HG03196 (cell line): ENCODE results near the gene MYMX.
"Not testable (repeated sequence)": the region's sequence is repeated elsewhere in the genome, so short reads cannot be mapped to it uniquely, and the experiment has no call there.

ENCODE experiments used
- ATAC-seq: cut with Tn5 transposase; IDR thresholded peaks from one replicate; pipeline ENCODE4 v1.9.1; 2021; ENCODE audit not compliant: unreplicated experiment

Gene MYMX

DNA sequence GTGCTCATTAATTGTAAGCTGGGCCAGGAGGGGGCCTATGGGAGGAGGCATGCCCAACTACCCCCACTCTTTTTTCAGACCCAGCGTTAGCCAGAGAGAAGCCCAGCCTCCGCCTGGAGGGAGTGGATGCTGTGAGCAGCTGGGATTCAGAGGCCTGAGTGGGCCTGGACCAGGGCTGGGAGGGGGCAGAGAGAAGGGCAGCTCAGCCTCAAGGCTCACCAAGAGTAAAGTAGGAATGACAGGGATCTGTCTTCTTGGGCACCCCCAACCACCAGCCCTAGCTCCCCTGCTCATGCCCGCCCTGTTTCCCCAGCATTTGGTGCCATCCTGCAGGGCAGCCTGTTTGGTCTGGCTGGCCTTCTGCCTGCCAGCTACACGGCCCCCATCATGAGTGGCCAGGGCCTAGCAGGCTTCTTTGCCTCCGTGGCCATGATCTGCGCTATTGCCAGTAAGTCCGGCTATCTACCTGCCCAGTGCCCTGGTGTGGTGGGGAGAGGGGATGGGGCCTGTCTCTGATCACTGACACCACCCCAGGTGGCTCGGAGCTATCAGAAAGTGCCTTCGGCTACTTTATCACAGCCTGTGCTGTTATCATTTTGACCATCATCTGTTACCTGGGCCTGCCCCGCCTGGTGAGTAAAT lies 13.4 kb downstream of the MYMX start:
- ATAC-seq, result no peak

DNA sequence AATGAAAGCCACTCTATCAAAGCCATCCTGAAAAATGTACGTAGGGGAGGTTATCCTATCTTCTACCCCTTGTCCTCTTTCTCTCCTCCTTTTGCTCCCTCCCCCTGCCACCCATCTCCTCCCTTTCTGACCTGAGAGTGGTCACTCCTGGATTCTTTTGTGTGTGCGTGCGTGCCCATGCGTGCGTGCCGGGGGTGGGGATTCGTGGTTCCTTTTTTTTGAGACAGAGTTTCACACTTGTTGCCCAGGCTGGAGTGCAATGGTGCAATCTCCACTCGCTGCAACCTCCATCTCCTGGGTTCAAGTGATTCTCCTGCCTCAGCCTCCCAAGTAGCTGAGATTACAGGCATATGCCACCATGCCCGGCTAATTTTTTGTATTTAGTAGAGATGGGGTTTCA lies 14.7 kb downstream of the MYMX start:
- ATAC-seq, result not testable (repeated sequence)

DNA sequence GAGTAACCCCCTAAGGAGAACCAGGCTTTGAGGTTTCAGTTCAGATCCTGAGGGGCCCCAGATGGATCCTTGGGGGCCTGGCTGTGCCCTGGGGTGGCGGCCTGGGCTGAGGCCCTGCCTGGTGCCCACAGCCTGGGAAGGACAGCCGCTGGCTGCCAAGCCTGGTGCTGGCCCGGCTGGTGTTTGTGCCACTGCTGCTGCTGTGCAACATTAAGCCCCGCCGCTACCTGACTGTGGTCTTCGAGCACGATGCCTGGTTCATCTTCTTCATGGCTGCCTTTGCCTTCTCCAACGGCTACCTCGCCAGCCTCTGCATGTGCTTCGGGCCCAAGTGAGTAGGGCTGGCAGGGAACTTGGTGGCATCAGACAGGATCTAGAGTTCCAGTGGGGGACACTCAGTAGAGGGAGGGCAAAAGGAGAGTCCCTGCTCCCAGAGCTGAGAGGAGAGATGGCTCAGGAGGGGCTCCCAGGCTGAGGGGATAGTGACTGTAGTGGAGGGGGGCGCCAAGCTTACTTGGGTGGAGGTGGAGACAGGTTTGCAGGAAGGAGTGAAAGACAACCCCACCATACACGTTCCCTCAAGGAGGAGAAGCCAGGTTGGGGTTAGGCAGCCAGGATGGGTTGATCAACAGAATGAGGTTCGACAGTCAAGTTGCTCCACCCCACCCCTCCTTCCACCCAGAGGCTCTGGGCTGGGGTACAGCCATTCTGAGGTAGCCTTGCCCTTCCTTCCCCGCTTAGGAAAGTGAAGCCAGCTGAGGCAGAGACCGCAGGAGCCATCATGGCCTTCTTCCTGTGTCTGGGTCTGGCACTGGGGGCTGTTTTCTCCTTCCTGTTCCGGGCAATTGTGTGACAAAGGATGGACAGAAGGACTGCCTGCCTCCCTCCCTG lies 16.2 kb downstream of the MYMX start:
- ATAC-seq, result no peak

DNA sequence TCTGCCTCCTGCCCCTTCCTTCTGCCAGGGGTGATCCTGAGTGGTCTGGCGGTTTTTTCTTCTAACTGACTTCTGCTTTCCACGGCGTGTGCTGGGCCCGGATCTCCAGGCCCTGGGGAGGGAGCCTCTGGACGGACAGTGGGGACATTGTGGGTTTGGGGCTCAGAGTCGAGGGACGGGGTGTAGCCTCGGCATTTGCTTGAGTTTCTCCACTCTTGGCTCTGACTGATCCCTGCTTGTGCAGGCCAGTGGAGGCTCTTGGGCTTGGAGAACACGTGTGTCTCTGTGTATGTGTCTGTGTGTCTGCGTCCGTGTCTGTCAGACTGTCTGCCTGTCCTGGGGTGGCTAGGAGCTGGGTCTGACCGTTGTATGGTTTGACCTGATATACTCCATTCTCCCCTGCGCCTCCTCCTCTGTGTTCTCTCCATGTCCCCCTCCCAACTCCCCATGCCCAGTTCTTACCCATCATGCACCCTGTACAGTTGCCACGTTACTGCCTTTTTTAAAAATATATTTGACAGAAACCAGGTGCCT lies 16.9 kb downstream of the MYMX start:
- no peak for ATAC-seq

DNA sequence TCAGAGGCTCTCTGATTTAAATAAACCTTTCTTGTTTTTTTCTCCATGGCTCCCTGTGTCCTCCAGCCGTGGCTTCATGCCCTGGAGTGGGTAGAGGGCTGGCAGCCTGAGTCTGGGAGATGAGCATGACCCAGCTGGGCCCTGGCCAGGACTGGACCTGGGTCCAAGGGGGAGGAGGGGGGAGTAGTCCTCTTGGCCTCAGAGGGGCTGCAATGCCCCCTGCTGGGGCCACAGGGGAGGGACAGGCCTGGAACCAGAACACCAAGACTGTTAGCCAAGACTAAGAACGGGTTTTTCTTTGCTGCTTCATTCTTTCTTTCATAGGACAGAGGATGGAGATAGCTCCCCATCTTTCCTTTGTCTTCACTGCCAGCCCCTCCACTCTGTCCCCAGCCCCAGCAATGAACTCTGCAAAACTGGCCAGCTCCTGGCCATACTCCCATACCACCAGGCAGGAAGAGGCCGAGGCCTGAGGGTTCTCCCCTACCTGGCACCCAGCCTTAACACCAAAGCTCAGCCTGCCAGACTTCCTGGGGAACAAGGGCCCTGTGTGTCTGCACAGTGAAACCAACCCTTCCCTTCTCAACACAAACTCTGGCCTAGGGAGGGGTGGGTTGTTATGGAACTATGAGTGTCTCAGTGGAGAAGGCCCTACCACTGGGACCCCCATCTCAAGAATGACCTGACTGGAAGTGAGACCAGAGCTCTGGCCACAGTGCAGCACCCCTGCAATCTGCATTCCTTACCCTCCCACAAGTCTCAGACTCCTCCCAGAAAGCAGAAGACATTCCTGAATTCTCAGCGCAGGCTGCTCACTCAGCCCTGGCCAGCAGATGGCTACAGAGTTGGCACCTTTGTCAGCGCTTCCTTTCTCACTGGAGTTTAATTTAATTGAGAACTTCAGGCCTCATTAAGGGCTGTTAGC lies 17.6 kb downstream of the MYMX start:
- no peak for ATAC-seq

DNA sequence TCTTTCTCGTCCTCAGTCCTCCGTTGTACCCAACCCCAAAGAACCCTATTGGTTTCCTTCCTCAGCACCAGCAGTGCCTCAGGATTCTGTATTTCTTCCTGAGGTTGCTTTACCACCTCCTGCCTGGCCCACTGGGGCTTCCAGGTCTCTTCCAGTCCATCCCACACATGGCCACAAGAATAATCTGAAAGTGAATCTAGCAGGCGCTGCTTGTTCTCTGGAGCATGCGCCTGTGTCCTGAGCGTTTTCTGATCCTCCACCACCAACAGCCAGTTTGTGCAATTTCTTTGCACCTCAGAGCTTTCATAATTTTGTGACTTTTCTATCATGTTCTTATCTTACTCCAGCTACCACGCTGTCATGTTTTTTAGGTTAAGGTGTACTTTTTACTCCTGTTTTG lies 18.5 kb downstream of the MYMX start:
- no peak for ATAC-seq

DNA sequence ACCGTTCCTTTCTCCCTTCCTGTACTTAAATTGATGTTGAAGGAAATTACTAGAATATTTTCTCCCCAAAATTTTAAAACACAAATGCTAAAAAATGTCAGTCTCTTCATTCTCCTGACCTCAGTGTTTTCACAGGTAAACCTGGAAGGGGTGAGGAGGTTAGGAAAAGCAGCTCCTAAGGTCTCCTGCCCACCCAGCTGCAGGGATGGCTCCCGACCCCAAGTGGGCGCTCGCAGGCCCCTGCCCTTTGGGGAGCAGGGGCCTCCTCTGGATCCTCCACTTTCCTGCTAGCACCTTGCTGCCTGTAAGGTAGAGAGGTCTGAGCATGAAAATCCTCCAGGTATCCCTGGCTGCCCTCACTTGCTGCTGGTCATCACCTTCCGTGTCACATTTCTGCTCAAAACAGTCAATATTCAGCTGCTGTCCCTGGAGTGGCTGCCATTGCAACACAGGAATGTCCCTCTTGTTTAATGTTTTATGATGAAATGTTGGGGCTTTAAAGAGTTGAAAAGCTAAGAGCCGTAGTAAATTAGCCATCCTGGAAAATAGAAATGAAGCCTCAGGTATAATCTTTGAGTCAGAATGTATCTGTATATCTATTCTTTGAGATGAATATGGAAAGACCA lies 19.3 kb downstream of the MYMX start:
- no peak for ATAC-seq

DNA sequence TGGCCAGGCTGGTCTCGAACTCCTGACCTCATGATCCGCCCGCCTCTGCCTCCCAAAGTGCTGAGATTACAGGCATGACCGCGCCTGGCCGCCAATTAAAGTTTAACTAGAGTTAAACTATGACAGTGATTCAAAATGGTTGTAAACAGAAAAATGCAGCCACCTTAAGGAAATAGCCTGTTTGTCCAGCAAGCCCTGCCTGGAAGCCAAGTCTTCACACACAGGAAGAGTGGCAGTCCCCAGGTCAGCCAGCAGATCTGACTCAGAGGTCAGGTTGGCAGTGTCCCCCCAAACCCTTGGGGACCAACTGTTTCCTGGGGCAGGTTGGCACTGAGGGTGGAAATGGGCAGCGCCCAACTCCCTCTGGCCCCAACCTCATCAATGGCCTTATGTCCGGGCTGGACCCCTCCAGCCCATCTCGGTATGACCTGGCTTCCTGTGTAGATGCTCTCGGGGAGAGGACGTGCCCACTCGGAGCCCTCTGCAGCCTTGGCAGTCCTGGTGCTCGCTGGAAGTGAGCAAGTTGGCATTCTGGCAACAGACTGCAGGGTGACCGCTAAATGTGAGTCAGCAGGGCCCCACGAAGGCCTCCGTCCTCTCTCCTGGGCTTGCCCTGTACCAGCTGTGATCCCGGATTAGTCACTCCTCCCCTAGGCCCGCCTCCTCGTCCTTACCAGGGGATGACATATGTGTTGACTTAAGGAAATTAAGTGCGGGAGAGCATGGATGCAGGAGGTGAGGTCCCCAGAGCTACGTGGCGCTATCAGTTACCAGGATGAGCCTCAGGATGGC lies 20.5 kb downstream of the MYMX start:
- peak; percentile 69 for ATAC-seq

DNA sequence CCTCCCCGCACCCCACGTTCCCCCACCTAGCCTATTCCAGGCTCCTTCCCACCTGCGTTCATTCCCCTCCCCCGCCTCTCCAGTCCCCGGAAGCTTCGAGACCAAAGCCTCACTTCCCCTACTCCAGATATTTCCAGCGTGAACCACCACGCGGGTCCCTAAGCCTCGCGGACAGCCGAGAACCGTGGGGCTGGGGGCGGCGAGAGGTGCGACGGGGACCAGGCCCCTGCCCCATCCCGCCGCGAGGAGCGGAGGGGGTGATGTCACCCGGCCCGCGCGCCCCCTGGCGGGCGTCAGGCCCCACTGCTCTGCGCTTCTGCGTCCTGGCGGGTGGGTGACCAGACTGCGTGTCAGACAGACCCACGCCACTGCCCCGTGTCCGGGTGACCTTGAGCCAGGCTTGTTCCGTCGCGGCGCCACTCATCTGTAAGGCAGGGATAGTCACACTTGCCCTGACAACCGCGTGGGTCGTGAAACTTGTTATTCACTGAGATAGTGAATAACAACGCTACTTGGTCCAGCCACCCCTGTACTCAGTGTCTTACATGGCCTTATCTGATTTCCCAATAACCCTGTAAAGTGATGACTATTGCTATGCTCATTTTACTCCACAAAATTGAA lies 21.2 kb downstream of the MYMX start:
- ATAC-seq, result peak; percentile 69

DNA sequence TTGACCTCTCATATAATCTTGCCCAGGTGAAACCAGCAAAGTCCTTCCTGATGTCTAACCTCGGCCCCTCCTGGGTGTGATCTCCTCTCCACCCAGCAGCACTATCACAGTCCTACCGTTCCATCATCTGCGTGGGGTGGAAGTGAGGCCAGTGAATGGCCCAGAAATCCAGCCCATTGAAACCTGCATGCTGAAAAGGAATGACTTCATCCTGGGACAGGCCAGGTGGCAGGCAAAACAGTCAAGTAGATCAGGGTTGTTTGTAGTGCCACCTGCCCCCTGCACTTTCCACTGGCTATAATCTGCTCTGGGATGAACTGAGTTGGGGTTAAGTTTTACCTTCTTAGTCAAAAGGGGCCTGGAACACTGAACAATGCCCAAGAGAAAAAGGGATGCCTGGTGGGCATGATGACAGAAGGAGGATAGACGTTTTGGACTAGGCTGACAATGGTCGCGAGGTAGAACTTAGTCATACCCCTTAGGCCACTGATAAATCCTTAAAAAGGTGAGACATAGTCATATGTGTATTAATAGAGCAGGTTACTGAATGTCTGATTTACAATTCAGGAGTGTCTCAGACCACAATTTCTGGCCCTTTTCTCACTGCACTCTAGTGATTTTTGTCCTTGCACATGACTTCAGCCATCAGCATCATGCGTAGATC lies 22.1 kb downstream of the MYMX start:
- no peak for ATAC-seq

DNA sequence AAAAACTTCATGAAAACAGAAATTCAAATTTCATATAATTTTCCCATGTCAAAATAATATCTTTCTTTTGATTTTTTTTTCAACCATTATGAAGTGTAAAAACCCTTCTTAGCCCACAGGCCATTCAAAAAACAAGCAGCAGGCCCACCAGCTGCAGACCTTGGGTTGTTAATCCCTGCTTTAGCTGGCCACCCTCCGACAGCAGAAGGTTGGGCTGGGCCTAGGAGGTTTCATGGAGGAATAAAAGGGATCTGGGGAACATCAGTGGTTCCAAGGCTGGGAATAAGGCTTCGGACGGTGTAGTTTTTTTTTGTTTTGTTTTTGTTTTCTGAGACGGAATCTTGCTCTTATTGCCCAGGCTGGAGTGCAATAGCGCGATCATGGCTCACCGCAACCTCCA lies 26.6 kb downstream of the MYMX start:
- no peak for ATAC-seq

DNA sequence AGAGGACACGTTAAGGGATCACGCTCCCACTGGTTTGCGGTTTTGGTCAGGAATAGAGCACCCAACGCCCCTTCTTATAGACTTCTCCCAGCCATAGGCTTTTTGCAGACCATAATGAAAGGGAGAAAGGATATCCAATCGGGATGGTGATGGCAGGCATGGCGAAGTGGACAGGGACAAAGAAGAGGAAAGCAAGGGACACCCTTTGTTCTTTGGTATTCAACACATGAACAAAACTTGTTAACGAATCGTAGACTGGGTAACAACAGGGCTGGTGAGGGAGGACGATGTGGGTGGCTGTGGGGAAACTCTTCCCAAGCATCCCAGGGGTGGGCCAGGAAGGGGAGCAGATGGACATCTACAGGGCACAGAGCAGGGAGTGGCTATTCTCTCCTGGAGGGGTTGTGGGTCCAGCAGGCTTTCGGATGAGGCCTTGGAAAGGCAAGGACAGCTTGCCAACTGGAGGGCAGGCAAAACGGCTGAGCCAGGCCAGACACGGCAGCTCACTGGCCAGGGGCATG lies 28.7 kb downstream of the MYMX start:
- no peak for ATAC-seq

DNA sequence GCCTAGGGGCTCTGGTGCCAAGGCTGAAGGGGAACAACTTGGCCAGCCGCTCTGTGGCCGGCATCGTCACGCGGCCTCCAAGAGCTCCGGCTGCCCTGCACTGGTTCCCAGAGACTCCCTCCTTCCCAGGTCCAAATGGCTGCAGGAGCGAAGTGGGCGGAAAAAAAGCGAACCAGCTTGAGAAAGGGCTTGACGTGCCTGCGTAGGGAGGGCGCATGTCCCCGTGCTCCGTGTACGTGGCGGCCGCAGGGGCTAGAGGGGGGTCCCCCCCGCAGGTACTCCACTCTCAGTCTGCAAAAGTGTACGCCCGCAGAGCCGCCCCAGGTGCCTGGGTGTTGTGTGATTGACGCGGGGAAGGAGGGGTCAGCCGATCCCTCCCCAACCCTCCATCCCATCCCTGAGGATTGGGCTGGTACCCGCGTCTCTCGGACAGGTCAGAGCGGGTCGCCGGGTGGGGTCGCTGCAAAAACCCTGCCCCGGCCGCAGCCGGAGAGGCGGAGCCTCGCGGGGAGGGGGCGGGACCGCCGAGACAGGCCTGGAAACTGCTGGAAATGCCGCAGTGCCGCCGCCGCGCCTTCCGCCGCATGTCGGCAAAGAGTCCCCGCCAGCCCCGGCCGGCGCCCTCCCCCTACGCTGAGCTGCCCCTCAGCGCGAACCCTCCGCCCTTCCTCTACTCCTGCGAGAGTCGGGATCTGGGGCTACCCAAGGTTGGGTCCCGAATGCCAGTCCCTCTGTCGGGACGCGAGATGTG lies 29.4 kb downstream of the MYMX start:
- peak; percentile 46 for ATAC-seq

DNA sequence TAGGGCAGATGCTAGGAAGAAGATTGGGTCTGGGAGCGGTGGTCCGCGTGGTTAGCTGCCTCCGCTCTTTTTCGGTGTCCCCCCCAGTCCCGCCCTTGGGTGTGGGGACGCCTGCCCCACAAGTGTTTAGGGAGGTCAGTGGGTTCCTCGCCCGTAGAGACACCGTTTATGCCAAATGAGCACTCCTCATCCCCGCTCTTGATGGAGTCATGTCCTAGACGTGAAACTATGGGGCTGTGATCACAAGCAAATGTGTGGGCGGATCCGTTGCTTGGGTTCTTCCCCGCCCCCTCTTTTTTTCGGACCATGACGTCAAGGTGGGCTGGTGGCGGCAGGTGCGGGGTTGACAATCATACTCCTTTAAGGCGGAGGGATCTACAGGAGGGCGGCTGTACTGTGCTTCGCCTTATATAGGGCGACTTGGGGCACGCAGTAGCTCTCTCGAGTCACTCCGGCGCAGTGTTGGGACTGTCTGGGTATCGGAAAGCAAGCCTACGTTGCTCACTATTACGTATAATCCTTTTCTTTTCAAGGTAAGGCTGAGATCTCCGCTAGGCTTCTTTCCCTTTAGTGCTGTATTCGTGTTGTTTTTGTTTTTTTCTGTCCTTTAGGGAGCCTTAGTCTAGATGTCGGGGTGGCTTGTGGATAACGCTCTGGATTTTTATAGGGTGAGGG lies 30.1 kb downstream of the MYMX start, which contains the start of gene HSP90AB1:
HSP90AB1 (plus strand) TSS at position 439 of the 675 bp plus-strand sequence. CDS start 1,529 bp downstream, outside the sequence.
- peak; percentile 72 for ATAC-seq

DNA sequence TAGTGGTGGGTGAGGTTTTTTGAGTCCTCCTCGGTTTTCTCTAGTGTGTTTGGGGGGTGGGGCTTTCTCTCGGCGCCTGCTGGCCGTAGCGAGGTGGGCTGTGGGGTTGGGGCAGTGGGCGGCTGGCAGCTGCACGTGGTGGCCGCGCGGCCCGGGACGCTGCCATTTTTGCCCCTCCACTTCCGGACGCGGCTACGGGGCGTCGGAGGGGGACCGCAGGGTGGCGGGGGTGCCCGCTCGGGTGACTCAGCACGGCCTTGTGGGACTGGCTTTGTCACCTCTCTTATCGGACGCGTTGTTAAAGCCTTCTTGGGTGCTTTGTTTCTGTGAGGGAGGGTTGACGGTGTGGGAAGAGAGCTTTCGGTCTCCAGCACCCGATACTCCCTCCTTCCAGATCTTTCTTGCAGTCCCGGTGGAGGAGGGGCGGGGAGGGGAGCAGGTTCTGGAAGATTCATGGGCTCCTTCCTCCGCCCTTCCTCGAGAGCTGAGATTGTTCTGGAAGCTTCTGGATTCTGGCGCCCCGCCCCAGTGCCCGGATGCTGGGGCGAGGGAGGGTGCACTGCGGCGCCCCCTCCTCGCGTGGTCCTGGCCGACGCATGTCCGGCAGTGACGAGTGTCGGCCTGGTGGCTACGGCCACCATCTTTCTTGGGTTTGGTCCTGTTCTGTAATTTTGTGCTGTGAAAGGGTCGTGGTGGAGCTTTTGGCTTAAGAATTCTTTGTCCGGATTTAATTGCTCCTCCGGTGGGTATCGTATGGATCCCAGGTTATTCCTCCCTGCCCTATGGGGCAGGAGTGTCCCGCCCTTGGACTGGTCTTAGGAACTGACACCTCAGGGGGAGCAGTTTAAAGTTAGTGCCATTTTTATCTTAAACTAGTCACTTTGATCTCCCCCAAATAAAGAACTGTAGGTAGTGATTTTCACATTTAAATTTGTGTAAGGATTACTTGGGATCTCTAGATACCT lies 30.9 kb downstream of the MYMX start:
- ATAC-seq, result peak; percentile 28

DNA sequence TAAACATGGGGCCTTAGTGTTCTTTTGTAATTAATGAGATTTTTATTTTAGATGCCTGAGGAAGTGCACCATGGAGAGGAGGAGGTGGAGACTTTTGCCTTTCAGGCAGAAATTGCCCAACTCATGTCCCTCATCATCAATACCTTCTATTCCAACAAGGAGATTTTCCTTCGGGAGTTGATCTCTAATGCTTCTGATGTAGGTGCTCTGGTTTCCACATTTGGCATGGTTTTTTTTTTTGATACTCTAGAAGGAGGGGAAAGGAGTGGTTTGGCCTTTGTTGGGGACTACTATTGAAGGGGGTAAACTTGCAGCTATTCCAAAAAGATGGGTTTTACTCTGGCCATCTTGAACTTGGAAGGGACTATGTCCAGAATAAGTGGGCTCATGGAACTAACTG lies 31.9 kb downstream of the MYMX start:
- ATAC-seq, result no peak
